SKM-1 treated with dmso at 0.1 percent for 144 hours (cell line): Measurements from ENCODE around the gene IL1RL1.

ENCODE experiments used
- DNase-seq: peaks from one replicate; lab custom pipeline; 2025; ENCODE audit not compliant: unreplicated experiment; lab: John Stamatoyannopoulos, UW

IL1RL1 gene

GRCh38 chr2:102334486-102334885 lies 23.1 kb downstream of the IL1RL1 start:
- no peak for DNase-seq

GRCh38 chr2:102335871-102336366 lies 24.6 kb downstream of the IL1RL1 start:
- DNase-seq, result no peak

- no peak for DNase-seq
Observed at GRCh38 chr2:102336502-102336945, 25.2 kb downstream of the IL1RL1 start.

GRCh38 chr2:102337012-102337411 lies 25.6 kb downstream of the IL1RL1 start:
- no peak for DNase-seq

- no peak for DNase-seq
Observed at GRCh38 chr2:102337481-102338386, 26.4 kb downstream of the IL1RL1 start.

- DNase-seq, result peak; percentile 70
Observed at GRCh38 chr2:102340778-102341177, 29.4 kb downstream of the IL1RL1 start.

GRCh38 chr2:102342888-102343287 lies 31.5 kb downstream of the IL1RL1 start:
- DNase-seq, result no peak

GRCh38 chr2:102344397-102344796 lies 33.0 kb downstream of the IL1RL1 start:
- no peak for DNase-seq

- no peak for DNase-seq
Observed at GRCh38 chr2:102345329-102345920, 34.1 kb downstream of the IL1RL1 start.

GRCh38 chr2:102346381-102347130 lies 35.2 kb downstream of the IL1RL1 start:
- DNase-seq, result no peak

- no peak for DNase-seq
Observed at GRCh38 chr2:102350137-102350793, 38.9 kb downstream of the IL1RL1 start.

GRCh38 chr2:102355526-102356380 lies 44.4 kb downstream of the IL1RL1 start, which contains the start of gene IL18R1:
Gene IL18R1, plus strand, starts transcription at chr2:102355796. Its CDS starts 6,865 bp downstream, at chr2:102362661.
- DNase-seq, result peak; percentile 28

- DNase-seq, result no peak
Observed at GRCh38 chr2:102356381-102356712, 45.0 kb downstream of the IL1RL1 start.

- no peak for DNase-seq
Observed at GRCh38 chr2:102356741-102357140, 45.4 kb downstream of the IL1RL1 start.

- DNase-seq, result peak; percentile 43
Observed at GRCh38 chr2:102357937-102358336, 46.6 kb downstream of the IL1RL1 start.

GRCh38 chr2:102358496-102358895 lies 47.1 kb downstream of the IL1RL1 start:
- DNase-seq, result no peak

GRCh38 chr2:102359527-102359926 lies 48.2 kb downstream of the IL1RL1 start:
- no peak for DNase-seq

- no peak for DNase-seq
Observed at GRCh38 chr2:102361632-102362241, 50.4 kb downstream of the IL1RL1 start.

- DNase-seq, result no peak
Observed at GRCh38 chr2:102365763-102366162, 54.4 kb downstream of the IL1RL1 start.
